KMS-11 (cell line): ENCODE results near the gene ZKSCAN4.
A peak's percentile ranks its signal among the peaks of the same experiment; 100 is the strongest.

ENCODE experiments used
- H2AFZ ChIP-seq: fragments of 200-600 bp; sonication (generic); 2 replicates; pipeline ENCODE4 v1.6.1; 2016; ENCODE audit warnings: antibody characterized with exemption, mixed run types, low read depth
- H3K27ac ChIP-seq: fragments of 200-600 bp; sonication (generic); 2 replicates; pipeline ENCODE4 v1.6.1; 2016; ENCODE audit warnings: mild to moderate bottlenecking, mixed run types
- H3K27me3 ChIP-seq: fragments of 200-600 bp; sonication (generic); 2 replicates; pipeline ENCODE4 v1.6.1; 2017; ENCODE audit warnings: mild to moderate bottlenecking, low read depth, mixed run types, moderate library complexity; ENCODE audit not compliant: insufficient read depth
- H3K36me3 ChIP-seq: fragments of 200-600 bp; sonication (generic); 2 replicates; pipeline ENCODE4 v1.6.1; 2017; ENCODE audit warnings: mild to moderate bottlenecking, mixed run types; ENCODE audit not compliant: insufficient read depth
- H3K4me1 ChIP-seq: fragments of 200-600 bp; sonication (generic); 2 replicates; pipeline ENCODE4 v1.6.1; 2016; ENCODE audit warnings: mild to moderate bottlenecking, low read depth, mixed run types; ENCODE audit not compliant: poor library complexity, severe bottlenecking
- H3K4me2 ChIP-seq: fragments of 200-600 bp; sonication (generic); 2 replicates; pipeline ENCODE4 v1.7.0; 2016; ENCODE audit warnings: mild to moderate bottlenecking, mixed run types
- H3K4me3 ChIP-seq: fragments of 200-600 bp; sonication (generic); IDR thresholded peaks from 2 replicates; pipeline ENCODE4 v1.6.1; 2017; ENCODE audit warnings: low read depth, low read length, mixed read lengths; ENCODE audit not compliant: insufficient read depth
- H3K79me2 ChIP-seq: fragments of 200-600 bp; sonication (generic); 2 replicates; pipeline ENCODE4 v1.6.1; 2016; ENCODE audit warnings: low read depth, mixed run types; ENCODE audit not compliant: insufficient read depth
- H3K9ac ChIP-seq: fragments of 200-600 bp; sonication (generic); 2 replicates; pipeline ENCODE4 v1.6.1; 2016; ENCODE audit warnings: mild to moderate bottlenecking, mixed run types
- H4K20me1 ChIP-seq: fragments of 200-600 bp; sonication (generic); 2 replicates; pipeline ENCODE4 v1.6.1; 2016; ENCODE audit warnings: mild to moderate bottlenecking, mixed run types; ENCODE audit not compliant: insufficient read depth
- TF ChIP-seq, protein P1 (sequence below): fragments of 200-600 bp; sonication (generic); conservative IDR thresholded peaks from 2 replicates; pipeline ENCODE4 v1.6.1; 2017; ENCODE audit warnings: low read depth, mild to moderate bottlenecking, antibody characterized with exemption, low read length, moderate library complexity, mixed read lengths

Gene ZKSCAN4

DNA sequence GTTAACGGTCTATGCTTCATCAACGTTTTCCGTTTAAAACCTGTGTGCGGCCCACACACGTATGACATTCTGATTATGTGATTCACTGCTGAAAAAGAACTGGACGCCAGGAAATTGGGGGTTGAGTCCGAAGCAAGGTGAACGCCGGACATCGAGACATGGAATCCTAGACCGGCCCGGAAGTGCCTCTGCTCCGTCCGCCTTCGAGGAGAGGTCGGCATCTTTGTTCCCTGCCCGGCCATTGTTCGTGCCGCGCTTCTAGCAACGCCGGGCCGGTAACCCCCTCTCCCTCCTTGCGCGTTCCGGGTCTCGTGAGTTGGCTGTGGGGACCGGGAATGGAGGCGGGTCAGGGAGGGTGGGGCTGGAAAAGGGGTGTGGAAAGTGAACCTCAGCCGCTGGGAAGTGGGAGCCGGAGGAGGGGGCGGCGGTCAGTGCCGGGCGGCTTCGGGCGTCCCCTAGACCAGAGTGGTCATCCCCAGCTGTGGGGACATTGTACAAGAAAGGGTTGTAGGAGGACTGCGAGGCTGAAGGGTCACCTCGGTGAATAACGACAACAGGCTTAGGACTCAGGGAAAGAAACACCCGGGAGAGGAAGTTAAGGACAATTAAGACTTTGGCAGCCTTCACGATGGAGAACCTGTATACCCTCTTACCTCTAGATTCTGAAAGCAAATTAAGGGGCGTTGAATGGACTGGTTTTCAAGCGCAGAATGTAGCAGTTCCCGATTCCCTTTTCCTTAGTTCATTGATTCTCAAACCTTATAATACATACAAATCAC lies 26.8 kb downstream of the ZKSCAN4 start, which contains the start of gene ZSCAN9:
TSS of gene ZSCAN9 (plus strand) at position 220 of the 779 bp plus-strand sequence. CDS start 1,810 bp downstream, outside the sequence.
- peak within 1 kb of the TSS; percentile 92 for H2AFZ ChIP-seq
- H3K36me3 ChIP-seq, result no peaks in the 10 kb centered on the region
- TF ChIP-seq, protein P1, sequence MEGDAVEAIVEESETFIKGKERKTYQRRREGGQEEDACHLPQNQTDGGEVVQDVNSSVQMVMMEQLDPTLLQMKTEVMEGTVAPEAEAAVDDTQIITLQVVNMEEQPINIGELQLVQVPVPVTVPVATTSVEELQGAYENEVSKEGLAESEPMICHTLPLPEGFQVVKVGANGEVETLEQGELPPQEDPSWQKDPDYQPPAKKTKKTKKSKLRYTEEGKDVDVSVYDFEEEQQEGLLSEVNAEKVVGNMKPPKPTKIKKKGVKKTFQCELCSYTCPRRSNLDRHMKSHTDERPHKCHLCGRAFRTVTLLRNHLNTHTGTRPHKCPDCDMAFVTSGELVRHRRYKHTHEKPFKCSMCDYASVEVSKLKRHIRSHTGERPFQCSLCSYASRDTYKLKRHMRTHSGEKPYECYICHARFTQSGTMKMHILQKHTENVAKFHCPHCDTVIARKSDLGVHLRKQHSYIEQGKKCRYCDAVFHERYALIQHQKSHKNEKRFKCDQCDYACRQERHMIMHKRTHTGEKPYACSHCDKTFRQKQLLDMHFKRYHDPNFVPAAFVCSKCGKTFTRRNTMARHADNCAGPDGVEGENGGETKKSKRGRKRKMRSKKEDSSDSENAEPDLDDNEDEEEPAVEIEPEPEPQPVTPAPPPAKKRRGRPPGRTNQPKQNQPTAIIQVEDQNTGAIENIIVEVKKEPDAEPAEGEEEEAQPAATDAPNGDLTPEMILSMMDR, result no peak
- H3K9ac ChIP-seq, result peak within 1 kb of the TSS; percentile 66
- H3K27ac ChIP-seq, result peak within 1 kb of the TSS; percentile 32
- H3K4me2 ChIP-seq, result peak within 1 kb of the TSS; percentile 95
- H4K20me1 ChIP-seq, result no peaks in the 10 kb centered on the region
- H3K4me3 ChIP-seq, result no peak within 1 kb of the TSS
- H3K79me2 ChIP-seq, result no peaks in the 10 kb centered on the region
- no peaks in the 10 kb centered on the region; the same call in 1 of the 2 replicates for H3K27me3 ChIP-seq
- peaks cover 16% of the 10 kb centered on the region for H3K4me1 ChIP-seq

GRCh38 chr6:28224131-28225055 lies 27.7 kb downstream of the ZKSCAN4 start:
- TF ChIP-seq, protein P1, result no peak
- peaks cover 16% of the 10 kb centered on the region for H3K4me1 ChIP-seq
- H3K27me3 ChIP-seq, result no peaks in the 10 kb centered on the region; the same call in 1 of the 2 replicates
- H2AFZ ChIP-seq, result peak overlapping the region; percentile 92
- no peak overlapping the region for H3K4me3 ChIP-seq
- H3K9ac ChIP-seq, result peak overlapping the region; percentile 66; the same call in 1 of the 2 replicates
- H4K20me1 ChIP-seq, result no peaks in the 10 kb centered on the region
- H3K4me2 ChIP-seq, result peak overlapping the region; percentile 95
- no peaks in the 10 kb centered on the region for H3K36me3 ChIP-seq
- no peaks in the 10 kb centered on the region for H3K79me2 ChIP-seq
- H3K27ac ChIP-seq, result peak overlapping the region; percentile 32

DNA sequence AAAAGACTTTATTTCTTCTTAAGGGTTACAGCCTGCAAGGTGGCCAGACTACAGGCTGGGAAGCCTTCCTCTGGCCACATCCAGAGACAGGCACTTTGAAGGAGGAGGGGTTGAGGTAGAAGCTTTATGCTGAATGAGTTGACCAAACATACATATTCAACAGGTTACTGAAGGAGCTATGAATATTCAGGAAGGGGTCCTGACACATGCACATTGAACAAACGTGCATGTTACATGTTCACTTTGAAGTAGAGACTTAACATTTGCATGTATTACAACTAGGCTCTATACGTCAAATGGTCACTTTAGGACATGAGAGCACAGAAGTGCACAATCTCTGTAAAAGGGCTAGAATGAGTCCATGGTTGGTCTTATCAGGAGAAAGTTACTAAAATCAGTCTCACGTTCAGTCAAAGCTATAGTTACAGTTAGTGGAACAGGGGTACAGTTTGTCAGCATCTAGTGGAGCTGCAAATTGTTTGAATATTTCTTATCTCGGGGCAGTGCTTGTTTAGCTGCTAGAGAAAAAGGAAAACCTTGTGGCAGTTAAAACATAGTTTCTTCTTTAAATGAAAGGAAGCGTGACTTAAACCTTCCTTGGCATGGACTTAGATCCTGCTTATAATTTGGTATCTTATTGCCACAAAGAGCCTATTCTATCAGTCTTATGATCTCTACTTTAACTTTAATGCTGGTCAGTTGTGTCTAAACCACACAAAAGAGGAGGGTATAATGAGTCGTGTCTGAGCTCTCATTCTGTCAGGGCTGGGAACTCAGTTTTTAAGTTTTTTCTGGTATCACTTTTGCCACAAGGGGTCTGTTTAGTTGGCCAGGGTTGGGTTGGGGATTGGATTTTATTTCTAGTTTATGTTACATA lies 31.6 kb downstream of the ZKSCAN4 start:
- Histone ChIP-seq H3K27ac (no peak overlapping the region), H3K4me3 (no peak overlapping the region), H3K9ac (no peak overlapping the region), H3K4me1 (peaks cover 9% of the 10 kb centered on the region), H3K4me2 (no peak overlapping the region), H3K36me3 (no peaks in the 10 kb centered on the region), H2AFZ (no peak overlapping the region), H4K20me1 (no peaks in the 10 kb centered on the region), H3K27me3 (no peaks in the 10 kb centered on the region; the same call in 1 of the 2 replicates), H3K79me2 (no peaks in the 10 kb centered on the region)
- TF ChIP-seq, protein P1, result no peak
